ENCODE results near the gene ISCA2. TPM values are rescaled to one million over a fixed set of nuclear protein-coding genes. Genes with fewer than 3 reads are reported as not detected.

Gene ISCA2
- total and polyA plus RNA-seq, 2 experiments from 2014 or later: 44.0 to 171 TPM

GRCh38 chr14:74503938-74504335 is 10.4 kb downstream of the ISCA2 start (continued):
- TF ChIP-seq ETS1 (IDR thresholded peaks at IDR 0.05): no peak
- TF ChIP-seq REST (IDR thresholded peaks at IDR 0.05; ENCODE audit: unreplicated experiment): no peak
- TF ChIP-seq POLR2AphosphoS5 (IDR thresholded peaks at IDR 0.05; ENCODE audit: low read depth): no peak
- no peak for TF ChIP-seq NANOG (IDR thresholded peaks at IDR 0.05; ENCODE audit: borderline replicate concordance)

- Histone ChIP-seq H3K4me3 (no peak overlapping the region), H3K27me3 (ENCODE audit: insufficient read depth) (no peaks in the 10 kb centered on the region), H3K36me3 (ENCODE audit: insufficient read depth) (no peaks in the 10 kb centered on the region), H3K9me2 (ENCODE audit: insufficient read depth) (no peaks in the 10 kb centered on the region), H2AFZ (no peak overlapping the region), H4K20me1 (replicated peaks; ENCODE audit: insufficient read depth) (no peaks in the 10 kb centered on the region), H3K79me2 (replicated peaks; ENCODE audit: insufficient read depth) (no peaks in the 10 kb centered on the region), H3K4me1 (ENCODE audit: insufficient read depth) (peaks cover 22% of the 10 kb centered on the region), H3K27ac (ENCODE audit: low read depth) (no peak overlapping the region), H3F3A (replicated peaks; ENCODE audit: low read depth) (peaks cover 15% of the 10 kb centered on the region; the same call in 1 of the 2 replicates), H3K4me2 (no peak overlapping the region)
- Mint-ChIP-seq H3K4me1 (peaks cover 43% of the 10 kb centered on the region), H3K4me3 (no peak overlapping the region), H3K27ac (no peak overlapping the region), H3K27me3 (ENCODE audit: insufficient read depth, low read depth, poor library complexity) (peaks cover 13% of the 10 kb centered on the region), H3K36me3 (ENCODE audit: low read depth) (no peaks in the 10 kb centered on the region), H3K9me3 (no peaks in the 10 kb centered on the region)
- DNase-seq (ENCODE audit: low spot score) (no peak), ATAC-seq (no peak)
- TF ChIP-seq STAT1 (IDR thresholded peaks at IDR 0.05; ENCODE audit: unreplicated experiment) (no peak), NANOG (IDR thresholded peaks at IDR 0.05; ENCODE audit: borderline replicate concordance) (no peak), POLR2AphosphoS5 (IDR thresholded peaks at IDR 0.05; ENCODE audit: low read depth) (no peak), JUNB (IDR thresholded peaks at IDR 0.05; ENCODE audit: unreplicated experiment) (no peak), EZH2phosphoT487 (IDR thresholded peaks at IDR 0.05; ENCODE audit: unreplicated experiment) (no peak), ZNF331 (CRISPR knock-in tag; IDR thresholded peaks at IDR 0.05; ENCODE audit: low read depth) (no peak), CREB1 (CRISPR knock-in tag; IDR thresholded peaks at IDR 0.05; ENCODE audit: low read depth) (no peak), CTCF (conservative IDR thresholded peaks at IDR 0.05; ENCODE audit: low read depth in 2 of 2) (no peak), REST (IDR thresholded peaks at IDR 0.05; ENCODE audit: unreplicated experiment) (no peak), ZNF114 (CRISPR knock-in tag; IDR thresholded peaks at IDR 0.05) (no peak), EZH2 (IDR thresholded peaks at IDR 0.05; ENCODE audit: low read depth, unreplicated experiment) (no peak)
Observed at GRCh38 chr14:74504412-74504811, 10.8 kb downstream of the ISCA2 start.
